GM18519 (cell line): ENCODE measurements around the gene VAMP8.
"Not testable (repeated sequence)": the region's sequence is repeated elsewhere in the genome, so short reads cannot be mapped to it uniquely, and the experiment has no call there.

Experiments used
- ATAC-seq: cut with Tn5 transposase; IDR thresholded peaks from one replicate; pipeline ENCODE4 v1.9.1; 2021; ENCODE audit warnings: mild to moderate bottlenecking, moderate library complexity; ENCODE audit not compliant: unreplicated experiment, low FRiP score

VAMP8 gene

DNA sequence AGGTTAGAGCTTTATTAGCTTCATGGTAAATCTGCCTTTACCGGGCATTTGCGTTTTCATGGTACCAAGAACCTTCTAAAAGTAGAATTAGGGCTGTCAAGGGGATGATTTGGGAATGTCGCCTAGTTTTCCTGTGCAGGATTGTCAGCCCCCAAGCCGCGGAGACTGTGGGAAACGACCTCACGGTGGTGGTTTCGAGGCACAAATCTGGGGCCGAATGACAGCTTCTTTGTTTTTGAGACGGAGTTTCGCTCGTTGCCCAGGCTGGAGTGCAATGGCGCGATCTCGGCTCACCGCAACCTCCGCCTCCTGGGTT lies 38.0 kb downstream of the VAMP8 start:
- no peak for ATAC-seq

DNA sequence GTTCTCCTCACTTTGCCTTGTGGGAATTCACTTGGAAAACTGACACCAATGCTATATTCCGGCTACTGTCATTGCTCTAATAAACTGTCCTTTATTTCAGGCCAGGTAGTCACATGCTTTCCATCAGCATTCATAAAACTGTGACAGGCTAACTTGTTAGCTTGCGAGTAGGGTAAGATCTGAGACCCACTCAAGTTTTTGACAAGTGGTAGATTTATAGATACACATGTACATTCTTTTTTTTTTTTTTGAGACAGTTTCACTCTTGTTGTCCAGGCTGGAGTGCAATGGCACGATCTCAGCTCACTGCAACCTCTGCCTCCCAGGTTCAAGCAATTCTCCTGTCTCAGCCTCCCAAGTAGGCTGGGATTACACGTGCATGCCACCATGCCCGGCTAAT lies 40.3 kb downstream of the VAMP8 start:
- not testable (repeated sequence) for ATAC-seq

DNA sequence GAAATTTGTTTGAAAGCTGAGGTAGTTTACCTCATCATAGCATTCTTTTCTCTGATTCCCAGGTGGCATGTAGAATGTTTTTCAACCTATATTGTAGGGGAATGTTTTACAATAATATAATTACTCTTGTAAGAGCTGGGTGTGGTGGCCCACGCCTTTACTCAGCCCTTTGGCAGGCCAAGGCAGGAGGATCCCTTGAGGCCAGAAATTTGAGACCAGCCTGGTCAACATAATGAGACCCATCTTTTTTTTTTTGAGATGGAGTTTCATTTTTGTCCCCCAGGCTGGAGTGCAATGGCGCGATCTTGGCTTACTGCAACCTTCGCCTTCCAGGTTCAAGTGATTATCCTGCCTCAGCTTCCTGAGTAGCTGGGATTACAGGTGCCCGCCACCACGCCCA lies 42.2 kb downstream of the VAMP8 start:
- no peak for ATAC-seq

DNA sequence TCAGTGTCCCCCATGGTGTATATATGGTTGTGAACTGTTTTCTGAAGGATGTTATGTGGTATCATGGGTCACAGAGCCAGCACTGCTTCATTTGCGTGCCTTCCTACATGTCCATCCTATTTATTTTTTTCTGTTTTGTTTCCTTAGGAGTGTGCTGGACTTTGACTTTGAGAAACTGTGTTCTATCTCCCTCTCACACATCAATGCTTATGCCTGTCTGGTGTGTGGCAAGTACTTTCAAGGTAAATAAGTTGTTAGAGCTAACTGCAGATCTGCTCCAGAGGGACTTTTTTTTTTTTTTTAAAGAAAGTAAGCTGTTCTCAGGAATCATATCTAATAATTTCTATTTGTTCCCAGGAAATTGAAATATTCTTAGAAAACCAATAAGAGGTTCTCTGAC lies 44.0 kb downstream of the VAMP8 start:
- no peak for ATAC-seq

DNA sequence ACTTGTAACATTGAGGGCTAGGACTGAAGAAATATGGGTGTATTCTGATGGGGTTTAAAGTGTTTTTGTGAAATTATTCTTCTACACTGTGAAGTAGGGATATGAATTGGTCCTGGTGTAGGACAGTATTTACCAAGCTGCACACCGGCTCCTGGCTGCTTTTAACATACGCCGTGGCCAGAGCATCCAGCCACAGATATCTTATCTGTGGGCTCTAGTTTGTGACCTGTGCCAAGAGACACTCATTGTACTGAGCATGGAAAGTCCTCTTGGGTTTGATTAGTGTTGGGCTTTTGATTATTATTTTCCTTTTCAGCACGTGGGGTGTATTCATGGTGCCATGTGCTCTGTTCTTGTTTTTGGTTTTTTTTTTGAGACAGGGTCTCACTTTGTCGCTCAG lies 46.6 kb downstream of the VAMP8 start:
- ATAC-seq = no peak

DNA sequence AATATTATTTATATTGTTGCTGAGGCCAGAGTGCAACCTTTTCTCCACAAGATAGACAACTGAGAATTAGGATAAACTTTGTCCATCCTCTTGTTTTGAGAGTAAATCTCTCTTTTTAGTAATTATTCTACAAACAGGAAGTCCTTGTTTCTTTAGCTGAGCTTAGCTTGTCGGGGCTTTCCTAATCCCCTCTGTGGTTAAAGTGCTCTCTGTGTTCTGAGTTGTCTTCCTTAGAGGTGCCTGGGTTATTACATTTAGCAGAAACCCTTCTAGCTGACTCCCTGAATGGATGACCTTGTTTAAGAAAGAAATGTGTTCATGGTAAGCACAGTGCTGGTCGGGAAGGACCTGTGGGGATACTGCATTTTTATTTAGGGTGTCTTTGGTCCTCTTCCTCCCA lies 51.3 kb downstream of the VAMP8 start:
- ATAC-seq = no peak

DNA sequence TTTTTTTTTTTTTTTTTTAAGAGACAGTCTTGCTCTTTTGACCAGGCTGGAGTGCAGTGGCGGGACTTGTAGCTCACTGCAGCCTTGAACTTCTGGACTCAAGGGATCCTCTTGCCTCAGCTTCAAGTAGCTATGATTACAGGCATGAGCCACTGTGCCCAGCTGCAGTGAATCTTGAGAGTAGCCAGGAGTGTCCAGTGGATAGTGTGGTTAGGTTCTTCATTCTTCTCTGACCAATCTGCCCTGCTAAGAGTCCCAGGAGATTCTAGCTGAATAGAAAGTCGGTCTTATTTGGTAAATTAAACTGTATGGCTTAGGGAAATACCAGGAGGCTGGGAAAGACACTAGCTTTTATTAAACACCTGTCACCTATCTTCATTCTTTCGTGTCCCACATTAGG lies 53.9 kb downstream of the VAMP8 start:
- ATAC-seq = no peak
